Measurements from ENCODE around the gene SYNE3.

DNA sequence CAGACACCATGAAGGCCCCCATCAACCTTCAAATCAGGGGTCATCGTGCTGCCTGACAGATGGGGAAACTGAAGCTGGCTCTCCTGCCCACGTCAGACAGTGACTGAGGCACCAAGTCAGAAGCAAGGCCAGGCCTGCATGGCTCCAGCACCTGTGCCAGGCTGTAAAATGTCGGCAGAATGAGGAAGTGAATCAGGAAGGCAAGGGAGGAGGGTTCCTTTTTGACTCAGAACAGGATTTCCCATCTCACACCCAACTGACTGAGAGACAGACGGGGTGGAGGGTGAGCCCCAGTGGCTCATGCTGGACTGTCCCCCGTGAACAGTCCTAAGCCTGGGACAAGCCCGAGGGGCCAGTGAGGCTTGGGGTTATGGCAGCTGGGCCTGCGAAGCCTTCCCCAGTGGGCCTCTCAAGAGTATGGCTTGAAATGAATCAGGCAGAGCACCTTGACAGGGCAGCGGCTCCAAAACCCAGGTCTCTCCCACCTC is 20.9 kb downstream of the SYNE3 start:
- TF ChIP-seq, protein P1, sequence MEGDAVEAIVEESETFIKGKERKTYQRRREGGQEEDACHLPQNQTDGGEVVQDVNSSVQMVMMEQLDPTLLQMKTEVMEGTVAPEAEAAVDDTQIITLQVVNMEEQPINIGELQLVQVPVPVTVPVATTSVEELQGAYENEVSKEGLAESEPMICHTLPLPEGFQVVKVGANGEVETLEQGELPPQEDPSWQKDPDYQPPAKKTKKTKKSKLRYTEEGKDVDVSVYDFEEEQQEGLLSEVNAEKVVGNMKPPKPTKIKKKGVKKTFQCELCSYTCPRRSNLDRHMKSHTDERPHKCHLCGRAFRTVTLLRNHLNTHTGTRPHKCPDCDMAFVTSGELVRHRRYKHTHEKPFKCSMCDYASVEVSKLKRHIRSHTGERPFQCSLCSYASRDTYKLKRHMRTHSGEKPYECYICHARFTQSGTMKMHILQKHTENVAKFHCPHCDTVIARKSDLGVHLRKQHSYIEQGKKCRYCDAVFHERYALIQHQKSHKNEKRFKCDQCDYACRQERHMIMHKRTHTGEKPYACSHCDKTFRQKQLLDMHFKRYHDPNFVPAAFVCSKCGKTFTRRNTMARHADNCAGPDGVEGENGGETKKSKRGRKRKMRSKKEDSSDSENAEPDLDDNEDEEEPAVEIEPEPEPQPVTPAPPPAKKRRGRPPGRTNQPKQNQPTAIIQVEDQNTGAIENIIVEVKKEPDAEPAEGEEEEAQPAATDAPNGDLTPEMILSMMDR (IDR thresholded peaks at IDR 0.05) = no peak
- TF ChIP-seq POLR2AphosphoS5 (IDR thresholded peaks at IDR 0.05; ENCODE audit: insufficient read depth in 1 of 2, low read depth in 1 of 2) (no peak), POLR2A (IDR thresholded peaks at IDR 0.05) (no peak)

Measured in vagina (tissue), 2 donors.